ENCODE results near the gene RPH3AL. TPM values are rescaled to one million over a fixed set of nuclear protein-coding genes. Genes with fewer than 3 reads are reported as not detected.

The RPH3AL gene
- total and polyA plus RNA-seq, 10 of the 15 experiments (the other 5 are each of a cell fraction or from before 2014, with no cell fraction given) = 0.04 to 1.2 (median 0.47) TPM; not detected in 2

DNA sequence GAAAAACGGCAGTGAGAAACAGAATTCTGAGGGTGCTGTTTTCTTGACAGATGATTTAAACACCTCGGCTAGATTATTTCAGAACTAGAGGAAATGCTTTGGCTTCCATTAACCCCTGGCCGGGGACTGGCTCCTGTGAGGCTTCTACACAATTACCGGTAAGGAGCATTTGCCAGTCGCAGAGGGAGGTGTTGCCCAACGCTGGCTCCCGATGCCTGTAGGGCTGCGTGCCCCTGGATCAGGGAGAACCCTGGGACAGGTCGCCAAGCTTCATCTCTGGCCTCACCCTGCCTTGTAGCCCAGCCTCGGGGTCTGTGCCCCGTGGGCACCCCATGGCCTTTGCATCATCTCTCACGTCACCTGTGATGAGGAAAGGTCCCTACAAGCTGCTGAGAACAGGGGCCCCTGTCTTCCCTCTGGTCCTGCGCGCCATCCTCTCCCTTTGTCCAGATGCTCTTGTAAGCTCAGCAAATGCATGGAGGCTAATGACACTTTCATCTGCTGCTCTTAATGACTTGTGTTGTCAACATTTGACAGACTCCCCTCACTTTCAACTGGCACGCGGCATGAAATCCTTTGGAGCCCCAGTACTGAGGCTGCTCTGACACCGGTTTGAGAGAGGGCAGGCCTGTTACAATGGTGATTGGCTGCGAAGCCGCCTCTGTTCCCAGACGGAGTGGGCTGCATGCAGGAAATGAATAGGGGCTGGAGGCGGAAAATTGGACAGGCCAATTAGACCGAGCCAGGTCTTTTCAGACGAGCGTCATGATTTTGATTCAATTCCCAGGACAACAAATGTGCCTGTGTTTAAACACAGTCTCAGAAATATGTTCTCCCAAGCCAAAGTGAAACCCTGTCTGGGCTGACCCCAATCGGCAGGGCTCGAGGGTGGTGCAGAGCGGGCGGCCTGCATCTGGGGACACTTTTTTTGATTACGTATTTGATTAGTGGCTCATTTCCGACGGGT lies 85.6 kb downstream of the RPH3AL start:
- no peak overlapping the region for H3K4me2 ChIP-seq (ENCODE audit: control insufficient read depth, insufficient read depth)

More for the DNA sequence above, 85.6 kb downstream of the RPH3AL start:
- H3K9me3 ChIP-seq (replicated peaks; ENCODE audit: control insufficient read depth, insufficient read depth, low read length) = no peaks in the 10 kb centered on the region
- H3K4me1 ChIP-seq (ENCODE audit: control insufficient read depth, insufficient read depth, low read length) = no peaks in the 10 kb centered on the region
- no peak overlapping the region for H3K27ac ChIP-seq (ENCODE audit: control insufficient read depth, insufficient read depth)
- H4K20me1 ChIP-seq (ENCODE audit: control insufficient read depth, insufficient read depth) = no peaks in the 10 kb centered on the region
- H3K4me3 ChIP-seq = no peak overlapping the region
- ChIA-PET SMC1A (ENCODE audit: uncharacterized antibody, unreplicated experiment) (no interaction called here), CTCF (no interaction called here), RAD21 (ENCODE audit: unreplicated experiment) (no interaction called here), POLR2A (no interaction called here)
- intact Hi-C loops (cut with micrococcal nuclease; ENCODE audit: unreplicated experiment) (no loop called here), in situ Hi-C loops (cut with MboI) (no loop called here)
- ATAC-seq = no peak
- TF ChIP-seq BACH1 (IDR thresholded peaks at IDR 0.05; ENCODE audit: borderline replicate concordance) = no peak
- TF ChIP-seq, protein P1, sequence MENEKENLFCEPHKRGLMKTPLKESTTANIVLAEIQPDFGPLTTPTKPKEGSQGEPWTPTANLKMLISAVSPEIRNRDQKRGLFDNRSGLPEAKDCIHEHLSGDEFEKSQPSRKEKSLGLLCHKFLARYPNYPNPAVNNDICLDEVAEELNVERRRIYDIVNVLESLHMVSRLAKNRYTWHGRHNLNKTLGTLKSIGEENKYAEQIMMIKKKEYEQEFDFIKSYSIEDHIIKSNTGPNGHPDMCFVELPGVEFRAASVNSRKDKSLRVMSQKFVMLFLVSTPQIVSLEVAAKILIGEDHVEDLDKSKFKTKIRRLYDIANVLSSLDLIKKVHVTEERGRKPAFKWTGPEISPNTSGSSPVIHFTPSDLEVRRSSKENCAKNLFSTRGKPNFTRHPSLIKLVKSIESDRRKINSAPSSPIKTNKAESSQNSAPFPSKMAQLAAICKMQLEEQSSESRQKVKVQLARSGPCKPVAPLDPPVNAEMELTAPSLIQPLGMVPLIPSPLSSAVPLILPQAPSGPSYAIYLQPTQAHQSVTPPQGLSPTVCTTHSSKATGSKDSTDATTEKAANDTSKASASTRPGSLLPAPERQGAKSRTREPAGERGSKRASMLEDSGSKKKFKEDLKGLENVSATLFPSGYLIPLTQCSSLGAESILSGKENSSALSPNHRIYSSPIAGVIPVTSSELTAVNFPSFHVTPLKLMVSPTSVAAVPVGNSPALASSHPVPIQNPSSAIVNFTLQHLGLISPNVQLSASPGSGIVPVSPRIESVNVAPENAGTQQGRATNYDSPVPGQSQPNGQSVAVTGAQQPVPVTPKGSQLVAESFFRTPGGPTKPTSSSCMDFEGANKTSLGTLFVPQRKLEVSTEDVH (IDR thresholded peaks at IDR 0.05; ENCODE audit: low read depth, partially characterized antibody) = no peak
- H3K9ac ChIP-seq (ENCODE audit: control insufficient read depth, insufficient read depth, low read length) = no peak overlapping the region
- H2AFZ ChIP-seq (ENCODE audit: control insufficient read depth, low read depth, low read length) = no peak overlapping the region
- WGBS (ENCODE audit: insufficient coverage, insufficient replicate concordance, low lambda C conversion rate, missing lambda C conversion rate) = 52% methylated on average over 31 of the region's 31 CpGs
- no peaks in the 10 kb centered on the region for H3K79me2 ChIP-seq (ENCODE audit: control insufficient read depth, insufficient read depth, low read length)
- no peak for FAIRE-seq
- DNase-seq (ENCODE audit: low read depth, low spot score) = no peak
- H3K27me3 ChIP-seq (replicated peaks in 1 of 2; ENCODE audit: control insufficient read depth in 2 of 2, insufficient read depth in 2 of 2, low read length in 1 of 2) = no peaks in the 10 kb centered on the region
- H3K36me3 ChIP-seq (ENCODE audit: control insufficient read depth in 2 of 2, insufficient read depth in 2 of 2, low read length in 1 of 2) = no peaks in the 10 kb centered on the region
- no TSS peak for BruUV-seq (replicated peaks)
